Stromal cell of bone marrow (primary cell): ENCODE results near the gene CAVIN1.
"Not testable (repeated sequence)": the region's sequence is repeated elsewhere in the genome, so short reads cannot be mapped to it uniquely, and the experiment has no call there.

ENCODE experiments used
- DNase-seq: peaks from one replicate; pipeline ENCODE4 v3.0.0-alpha.2; 2012; ENCODE audit warnings: low read depth

Gene CAVIN1

GRCh38 chr17:42378959-42379594 lies 44.0 kb downstream of the CAVIN1 start:
- DNase-seq = no peak

- DNase-seq = no peak
Measured at GRCh38 chr17:42378359-42378958, 44.6 kb downstream of the CAVIN1 start.

GRCh38 chr17:42373896-42374295 lies 49.2 kb downstream of the CAVIN1 start:
- no peak for DNase-seq

GRCh38 chr17:42372142-42372541 lies 50.9 kb downstream of the CAVIN1 start:
- no peak for DNase-seq

GRCh38 chr17:42368797-42369561 lies 54.1 kb downstream of the CAVIN1 start:
- DNase-seq = not testable (repeated sequence)

- not testable (repeated sequence) for DNase-seq
Measured at GRCh38 chr17:42368310-42368709, 54.7 kb downstream of the CAVIN1 start.

- DNase-seq = not testable (repeated sequence)
Measured at GRCh38 chr17:42366176-42367023, 56.7 kb downstream of the CAVIN1 start.

- peak; percentile 68 for DNase-seq
Measured at GRCh38 chr17:42365136-42365535, 57.9 kb downstream of the CAVIN1 start.

- peak; percentile 77 for DNase-seq
Measured at GRCh38 chr17:42363767-42364585, 59.1 kb downstream of the CAVIN1 start.

- no peak for DNase-seq
Measured at GRCh38 chr17:42363231-42363630, 59.8 kb downstream of the CAVIN1 start.

- no peak for DNase-seq
Measured at GRCh38 chr17:42362245-42362961, 60.7 kb downstream of the CAVIN1 start.

- no peak for DNase-seq
Measured at GRCh38 chr17:42361781-42362186, 61.3 kb downstream of the CAVIN1 start.

- DNase-seq = not testable (repeated sequence)
Measured at GRCh38 chr17:42360388-42360787, 62.7 kb downstream of the CAVIN1 start.

- DNase-seq = no peak
Measured at GRCh38 chr17:42359133-42359532, 63.9 kb downstream of the CAVIN1 start.

- DNase-seq = no peak
Measured at GRCh38 chr17:42358434-42358833, 64.6 kb downstream of the CAVIN1 start.

GRCh38 chr17:42354956-42355843 lies 67.9 kb downstream of the CAVIN1 start:
- peak; percentile 78 for DNase-seq
